ENCODE measurements around the gene HEG1.

HEG1 gene

DNA sequence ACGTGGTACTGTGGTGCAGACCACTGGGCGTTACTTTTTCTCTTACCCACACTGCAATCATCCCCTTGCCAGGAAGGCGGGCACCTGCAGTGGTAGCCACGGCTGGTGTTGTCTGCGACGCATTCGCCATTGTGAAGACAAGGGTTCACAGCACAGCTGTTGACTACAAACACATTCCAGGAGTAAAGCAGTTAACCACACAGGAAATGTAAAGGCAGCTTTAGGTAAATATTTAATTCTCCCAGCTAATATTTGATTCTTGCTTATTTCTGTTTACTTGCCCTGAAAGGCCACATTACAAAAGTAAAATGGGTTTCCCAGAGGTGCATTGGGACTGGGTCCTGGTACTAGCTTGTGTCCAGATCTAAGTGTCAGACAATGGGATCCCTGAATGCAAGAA, 45.4 kb downstream of the HEG1 start:
- no peak for DNase-seq

DNA sequence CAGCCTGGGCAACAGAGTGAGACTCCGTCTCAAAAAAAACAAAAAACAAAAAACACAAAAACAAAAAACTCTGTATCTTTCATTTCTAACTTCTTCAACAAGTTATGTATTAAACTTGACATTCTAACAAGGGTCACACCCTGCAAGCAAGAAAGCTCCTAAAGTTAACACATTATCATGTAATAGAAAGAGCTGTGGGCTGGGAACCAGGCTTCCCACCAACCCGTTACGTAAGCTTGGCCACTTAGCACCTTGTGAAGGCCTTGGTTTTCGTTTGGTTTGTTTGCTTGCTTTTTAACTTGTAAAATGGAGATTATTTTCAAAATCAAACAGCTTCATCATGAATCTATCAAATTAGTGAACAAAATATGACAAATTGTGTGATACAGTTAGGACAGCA, 47.0 kb downstream of the HEG1 start:
- no peak for DNase-seq

DNA sequence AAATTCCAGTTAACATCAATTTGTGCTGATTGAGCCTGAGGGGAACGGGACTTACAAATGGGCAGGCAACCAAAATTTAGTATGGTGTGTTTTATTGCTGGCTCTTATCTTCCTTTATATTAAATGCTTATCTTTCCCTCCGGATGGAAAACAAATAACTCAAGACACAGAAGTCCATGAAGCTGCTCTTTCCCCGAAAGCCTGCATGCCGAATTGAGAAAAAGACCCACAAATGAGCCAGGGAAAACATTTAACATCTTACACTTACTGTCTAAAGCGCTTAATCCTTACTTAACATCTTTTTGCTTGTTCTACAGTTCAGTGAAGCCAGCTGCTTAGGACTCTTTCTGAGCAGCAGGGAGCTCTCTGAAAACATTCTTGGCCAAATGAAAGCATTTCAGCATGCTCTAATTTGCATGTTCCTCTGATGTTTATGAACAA, 49.5 kb downstream of the HEG1 start:
- DNase-seq, result no peak

DNA sequence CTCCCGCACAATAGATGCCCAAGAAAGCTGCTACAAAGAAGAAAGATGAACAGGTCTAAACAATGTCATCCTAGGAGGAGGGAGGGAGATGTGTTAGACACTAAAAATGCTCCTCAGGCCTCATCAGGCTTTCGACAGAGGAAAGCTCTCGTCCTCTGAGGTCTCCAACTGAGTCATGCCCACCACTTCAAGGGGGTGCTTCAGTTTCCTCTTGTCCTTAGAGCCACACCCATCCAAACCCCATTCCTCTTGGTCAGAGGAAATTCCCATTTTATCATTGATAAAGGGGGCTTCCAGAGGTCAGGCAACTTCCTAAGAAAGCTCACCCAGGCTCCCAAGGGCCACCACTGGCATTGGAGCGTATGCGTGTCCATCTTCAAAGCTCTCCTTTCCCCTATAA, 50.1 kb downstream of the HEG1 start:
- DNase-seq, result no peak

DNA sequence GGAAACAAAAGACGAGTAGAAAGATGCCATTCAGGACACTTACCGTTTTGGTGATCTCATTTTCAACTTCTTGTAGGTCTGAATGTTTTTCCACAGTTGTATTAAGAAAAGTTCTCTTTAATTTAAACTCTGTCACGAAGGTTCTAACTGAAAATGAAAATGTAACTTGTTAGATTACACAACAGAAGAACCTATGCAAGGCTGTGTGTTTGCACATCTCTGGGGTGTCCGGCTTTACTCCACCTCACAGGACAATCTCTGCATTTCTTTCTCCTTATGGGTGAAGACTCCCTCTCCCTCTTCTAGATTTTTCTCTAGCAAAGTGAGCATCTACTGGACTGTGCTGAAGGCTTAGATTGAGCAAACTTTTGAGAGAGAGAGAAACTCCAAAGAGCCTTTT, 50.6 kb downstream of the HEG1 start:
- no peak for DNase-seq

- DNase-seq, result no peak
Measured at GRCh38 chr3:125003859-125004595, 51.8 kb downstream of the HEG1 start.

DNA sequence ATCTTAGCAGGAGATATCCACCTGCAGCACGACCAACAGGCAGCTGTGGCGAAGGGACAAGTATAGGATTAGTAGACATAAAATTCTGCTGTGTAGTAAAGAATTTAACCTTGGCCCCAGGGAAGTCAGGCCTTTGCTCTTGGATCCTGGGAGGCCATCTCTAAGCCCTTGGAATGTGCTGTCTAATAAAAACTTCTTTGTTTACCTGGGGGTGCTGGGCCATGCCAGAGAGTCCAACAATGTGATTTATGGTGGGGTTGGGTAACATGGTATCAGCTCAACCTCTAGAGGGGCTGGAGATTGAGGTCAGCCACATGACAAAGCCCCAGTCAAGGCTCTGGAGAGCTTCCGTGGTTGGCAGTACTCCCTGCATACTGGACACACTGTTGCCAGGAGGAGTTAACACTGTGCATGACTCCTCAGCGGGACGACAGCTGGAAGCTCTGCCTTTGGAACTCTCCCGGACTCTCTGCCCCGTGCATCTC, 52.4 kb downstream of the HEG1 start:
- DNase-seq, result no peak

DNA sequence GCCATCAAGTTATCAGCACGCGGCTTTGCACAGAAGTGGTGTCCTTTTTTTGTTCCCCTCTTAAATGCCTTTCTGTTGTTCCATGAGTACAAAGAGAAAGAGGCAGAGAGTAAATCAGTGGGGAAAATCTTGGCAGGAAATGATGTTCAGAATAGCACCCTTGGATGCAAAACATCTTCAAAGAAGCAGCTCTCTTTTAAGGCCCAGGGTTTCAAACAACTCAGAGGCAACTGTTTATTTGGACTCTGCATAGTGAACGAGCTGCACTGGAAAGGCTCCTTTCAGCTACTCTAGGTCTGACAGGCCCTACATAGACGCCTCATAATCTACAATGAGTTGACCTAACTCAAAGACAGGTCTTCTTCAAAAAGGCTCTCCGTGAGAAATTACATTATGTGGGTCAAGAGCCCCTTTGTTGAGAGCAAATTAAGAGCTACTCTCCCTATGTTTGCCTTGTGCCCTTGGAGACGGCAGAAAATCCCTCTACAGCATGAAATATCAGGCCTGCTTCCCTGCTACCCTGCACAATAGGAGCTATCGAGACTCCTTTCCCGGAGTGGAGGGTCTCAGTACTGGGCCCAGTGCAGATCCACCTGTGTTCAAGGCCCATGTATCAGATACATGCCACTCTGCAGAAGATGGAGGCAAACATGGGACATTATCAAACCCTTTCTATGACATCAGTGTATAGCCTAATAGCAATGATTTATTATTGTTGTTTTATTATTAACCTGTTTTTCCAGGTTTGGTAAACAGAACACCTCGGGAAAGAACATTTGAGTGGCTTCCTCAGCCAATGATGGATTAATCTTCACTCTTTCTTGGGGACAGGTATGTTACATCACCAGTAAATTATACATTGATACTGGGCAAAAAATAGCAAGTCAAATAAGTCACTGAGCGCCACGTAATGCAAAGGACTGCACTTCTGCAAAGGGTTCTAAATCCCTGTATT, 53.1 kb downstream of the HEG1 start:
- no peak for DNase-seq

- no peak for DNase-seq
Measured at GRCh38 chr3:125001557-125002413, 54.0 kb downstream of the HEG1 start.

DNA sequence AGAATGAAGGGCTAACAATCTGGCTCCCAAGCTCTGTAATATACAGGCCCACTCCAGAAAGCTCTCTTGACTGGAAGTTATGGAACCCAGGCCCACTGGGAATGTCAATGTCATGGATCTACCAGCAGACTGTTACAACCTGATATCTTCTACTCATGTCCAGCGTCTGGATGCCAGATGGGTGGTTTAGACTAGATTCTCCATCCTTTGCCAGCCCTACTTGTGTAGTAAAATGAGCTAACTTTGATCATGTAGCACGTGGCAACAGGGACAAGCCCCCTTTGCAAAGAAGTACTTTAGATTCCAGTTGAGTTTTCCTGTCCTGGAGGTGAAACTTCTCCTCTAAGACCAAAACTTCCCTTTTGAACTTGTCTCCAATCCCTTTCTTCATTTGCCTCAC, 55.1 kb downstream of the HEG1 start:
- DNase-seq, result no peak

GRCh38 chr3:124999897-125000435, 55.8 kb downstream of the HEG1 start:
- DNase-seq, result no peak

DNA sequence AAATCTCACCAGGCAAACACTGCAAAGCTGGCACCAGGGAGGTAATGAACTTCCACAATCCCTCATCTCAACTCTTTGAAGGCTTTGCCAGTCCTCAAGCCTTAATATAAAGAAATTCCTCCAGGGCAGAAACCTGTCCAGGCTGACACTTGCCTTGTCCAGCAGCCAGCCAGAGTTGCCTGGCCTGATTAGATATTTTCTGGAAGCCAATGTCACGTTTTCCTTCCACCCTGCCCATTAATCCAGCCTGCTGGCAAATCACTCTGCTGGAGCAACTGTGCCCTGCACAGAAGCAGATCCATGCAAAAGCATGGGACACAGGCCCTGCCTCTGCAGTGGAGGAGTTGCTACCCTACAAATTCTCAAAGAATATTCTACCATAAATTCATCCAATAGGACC, 56.5 kb downstream of the HEG1 start:
- DNase-seq, result no peak

DNA sequence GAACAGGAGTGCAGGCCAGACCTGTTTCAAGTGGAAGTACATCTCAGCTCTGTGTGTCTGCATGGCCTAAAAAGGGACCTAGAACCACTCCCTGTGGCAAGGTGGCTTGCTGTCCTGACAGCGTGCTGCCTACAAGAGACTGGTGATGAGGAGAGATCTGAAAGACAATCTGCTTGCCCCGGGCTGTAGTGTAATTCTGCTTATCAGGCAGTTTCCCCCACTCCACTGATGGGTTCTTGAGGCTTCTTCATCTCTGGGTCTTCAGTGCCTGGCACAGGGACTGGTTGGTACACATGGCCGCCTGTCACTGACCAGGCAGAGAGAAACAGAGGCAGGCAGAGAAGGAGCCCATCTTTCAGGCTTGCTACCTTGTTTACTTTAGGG, 57.6 kb downstream of the HEG1 start:
- DNase-seq, result no peak

- no peak for DNase-seq
Measured at GRCh38 chr3:124997303-124998246, 58.2 kb downstream of the HEG1 start.

DNA sequence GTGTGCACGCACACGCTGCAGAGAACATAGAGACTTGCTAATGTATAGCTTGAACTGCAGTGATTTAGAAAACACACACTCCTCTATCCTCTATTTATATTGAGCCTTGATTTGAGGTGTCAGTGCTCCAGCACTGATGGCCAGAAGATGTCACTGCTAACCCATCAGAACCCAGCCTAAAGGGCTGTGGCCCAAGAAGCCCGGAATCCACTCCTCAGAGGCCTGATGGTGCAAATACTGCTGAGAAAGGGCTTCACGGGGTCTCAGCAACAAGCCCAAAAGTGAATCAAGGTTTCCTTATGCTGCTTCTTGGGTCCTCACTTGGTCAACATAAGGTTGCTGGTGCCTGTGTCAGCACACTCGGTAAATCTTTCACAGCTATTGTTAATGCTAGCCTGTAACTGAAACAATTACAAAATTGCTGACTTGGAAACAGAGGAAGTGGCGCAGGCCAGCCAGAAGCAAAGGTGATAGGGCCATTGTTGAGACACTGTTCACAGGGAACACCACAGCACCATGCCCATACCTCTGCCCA, 60.3 kb downstream of the HEG1 start:
- DNase-seq, result peak; percentile 44

DNA sequence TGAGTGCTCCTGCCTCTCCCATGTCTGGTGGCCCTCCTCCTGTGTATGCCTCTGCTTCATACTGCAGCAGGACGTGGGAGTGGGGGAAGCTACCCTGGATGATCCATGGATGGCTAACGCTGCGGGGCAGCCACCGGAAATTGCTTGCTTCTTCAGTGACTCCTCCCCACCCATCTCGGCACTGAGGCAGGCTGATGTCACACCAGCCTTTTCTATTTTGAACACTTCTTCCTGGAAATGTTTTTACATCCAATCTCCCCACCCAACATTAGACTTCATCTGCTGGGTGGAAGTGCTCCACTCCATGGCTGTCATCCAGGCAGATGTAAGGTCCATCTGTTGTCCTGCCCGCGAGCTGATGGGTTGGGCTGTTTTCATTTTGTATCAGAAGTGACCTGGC, 62.3 kb downstream of the HEG1 start:
- DNase-seq, result no peak

- DNase-seq, result no peak
Measured at GRCh38 chr3:124992041-124992440, 63.8 kb downstream of the HEG1 start.

DNA sequence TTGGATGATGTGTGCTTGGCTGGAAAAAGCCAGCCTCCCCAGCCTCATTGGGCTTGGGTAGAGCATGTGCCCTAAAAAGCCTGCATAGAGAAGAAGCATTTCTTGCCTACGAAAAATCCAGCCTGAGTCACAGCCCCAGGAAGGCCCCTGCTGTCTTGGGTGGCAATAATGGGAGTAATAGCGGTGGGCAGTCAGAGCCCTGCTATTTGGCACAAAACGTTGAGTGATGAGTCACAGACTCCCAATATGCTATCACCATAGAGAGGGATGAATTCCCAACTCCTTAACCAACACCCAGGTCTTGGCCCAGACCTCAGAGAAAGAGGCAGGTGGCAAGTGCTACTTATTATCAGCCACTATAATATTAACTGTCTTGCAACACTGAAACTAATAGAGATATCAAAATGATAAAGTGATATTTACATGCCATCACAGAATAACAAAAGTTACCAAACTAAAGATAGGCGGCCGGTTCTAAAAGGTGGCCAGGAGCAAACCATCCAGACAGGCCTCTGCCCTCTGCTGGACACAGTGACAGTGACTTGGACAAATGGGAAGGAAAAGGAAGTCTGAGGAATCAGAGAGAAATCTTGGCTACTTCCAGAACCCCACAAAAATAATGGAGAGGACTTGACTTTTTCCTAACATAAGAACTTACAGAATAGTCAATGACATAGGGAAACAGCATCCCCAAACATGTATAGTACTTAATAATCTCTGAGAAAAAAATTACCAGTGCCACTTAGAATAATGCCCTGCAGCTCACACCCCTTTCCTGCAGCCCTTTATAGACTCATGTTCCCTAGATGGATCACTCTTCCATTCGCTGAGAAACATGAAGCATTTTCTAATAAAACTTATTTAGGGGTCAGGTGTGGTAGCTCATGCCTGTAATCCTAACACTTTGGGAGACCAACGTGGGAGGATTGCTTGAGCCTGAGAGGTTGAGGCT, 69.3 kb downstream of the HEG1 start:
- no peak for DNase-seq

DNA sequence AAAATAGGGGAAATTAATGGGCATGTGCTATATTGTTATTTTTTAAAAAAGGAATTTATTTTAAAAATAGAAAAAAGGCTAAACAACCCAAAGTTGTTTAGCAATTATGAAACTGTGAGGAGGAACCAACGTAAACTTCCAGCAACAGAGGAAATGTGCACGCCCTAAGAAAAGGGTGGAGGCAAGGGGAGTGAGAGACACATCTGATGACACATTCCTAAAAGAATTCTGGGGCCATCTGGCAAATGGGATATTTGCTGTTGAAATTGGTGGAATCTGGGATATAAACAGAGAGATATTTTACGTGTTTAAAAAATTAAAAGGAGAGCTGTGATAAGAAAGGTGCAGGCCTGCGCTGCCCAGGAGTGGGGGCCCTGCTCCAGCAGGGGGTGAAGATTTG, 70.4 kb downstream of the HEG1 start:
- no peak for DNase-seq

DNA sequence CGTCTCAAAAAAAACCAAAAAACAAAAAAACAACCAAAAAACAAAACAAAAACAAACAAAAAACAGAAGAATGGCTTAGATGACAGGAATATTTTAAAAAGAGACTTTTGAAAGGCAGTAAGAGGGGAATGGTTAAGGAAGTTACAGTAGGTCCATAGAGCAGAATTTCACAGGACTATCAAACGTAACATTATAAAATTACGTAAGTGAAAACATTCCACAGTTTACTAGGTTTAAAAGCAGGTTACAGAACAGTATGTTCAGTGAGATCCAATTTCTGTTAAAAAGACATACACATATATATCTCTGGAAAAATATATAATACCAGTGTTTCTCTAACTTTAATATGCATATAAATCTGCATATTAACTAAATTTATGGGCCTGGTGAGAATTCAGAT, 71.0 kb downstream of the HEG1 start:
- DNase-seq, result no peak
